GM19043 (cell line): ENCODE results near the gene TMPRSS9.
"Not testable (repeated sequence)": the region's sequence is repeated elsewhere in the genome, so short reads cannot be mapped to it uniquely, and the experiment has no call there.

Experiments used
- ATAC-seq: cut with Tn5 transposase; IDR thresholded peaks from one replicate; pipeline ENCODE4 v1.9.1; 2021; ENCODE audit warnings: low read depth; ENCODE audit not compliant: unreplicated experiment

TMPRSS9 gene

DNA sequence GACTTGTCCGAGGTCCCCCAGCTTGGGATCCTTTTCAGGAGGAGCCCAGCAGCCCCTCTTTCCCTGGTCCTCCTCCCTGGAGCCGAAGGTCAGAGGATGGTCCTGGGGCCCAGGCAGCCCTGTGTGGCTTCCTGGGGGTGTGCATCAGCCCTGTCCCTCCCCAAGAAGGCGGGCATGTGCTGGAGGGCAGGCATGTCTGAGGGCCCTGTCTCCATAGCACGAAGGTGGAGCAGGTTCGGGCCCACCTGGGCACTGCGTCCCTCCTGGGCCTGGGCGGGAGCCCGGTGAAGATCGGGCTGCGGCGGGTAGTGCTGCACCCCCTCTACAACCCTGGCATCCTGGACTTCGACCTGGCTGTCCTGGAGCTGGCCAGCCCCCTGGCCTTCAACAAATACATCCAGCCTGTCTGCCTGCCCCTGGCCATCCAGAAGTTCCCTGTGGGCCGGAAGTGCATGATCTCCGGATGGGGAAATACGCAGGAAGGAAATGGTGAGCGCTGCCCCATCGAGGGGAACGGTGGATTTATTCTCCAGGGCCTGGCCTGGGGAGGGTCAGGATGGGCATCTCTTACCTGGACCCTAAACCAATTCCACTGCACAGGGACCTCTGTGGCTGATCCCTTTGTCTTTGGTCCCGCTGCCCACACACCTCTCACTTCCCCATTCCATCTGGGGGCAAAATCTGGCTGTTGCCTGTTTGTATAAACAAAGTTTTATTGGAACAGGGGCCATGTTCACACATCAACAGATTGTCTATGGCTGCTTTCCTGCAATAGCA, 56.4 kb downstream of the TMPRSS9 start:
- ATAC-seq, result no peak

DNA sequence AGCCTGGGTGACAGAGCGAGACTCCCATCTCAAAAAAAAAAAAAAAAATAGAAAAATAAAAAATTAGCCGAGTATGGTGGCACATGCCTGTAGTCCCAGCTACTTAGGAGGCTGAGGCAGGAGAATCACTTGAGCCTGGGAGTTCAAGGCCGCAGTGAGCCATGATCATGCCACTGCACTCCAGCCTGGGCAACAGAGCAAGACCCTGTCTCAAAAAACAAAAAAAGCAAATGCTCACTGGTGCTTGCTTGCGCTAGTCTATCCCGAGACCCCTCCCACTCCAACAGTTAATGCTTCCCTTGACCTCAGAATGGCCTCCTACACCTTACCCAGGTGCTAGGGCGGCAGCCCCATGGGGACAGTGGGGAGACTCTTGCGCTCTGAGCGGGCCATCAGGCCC, 57.4 kb downstream of the TMPRSS9 start:
- ATAC-seq, result not testable (repeated sequence)

DNA sequence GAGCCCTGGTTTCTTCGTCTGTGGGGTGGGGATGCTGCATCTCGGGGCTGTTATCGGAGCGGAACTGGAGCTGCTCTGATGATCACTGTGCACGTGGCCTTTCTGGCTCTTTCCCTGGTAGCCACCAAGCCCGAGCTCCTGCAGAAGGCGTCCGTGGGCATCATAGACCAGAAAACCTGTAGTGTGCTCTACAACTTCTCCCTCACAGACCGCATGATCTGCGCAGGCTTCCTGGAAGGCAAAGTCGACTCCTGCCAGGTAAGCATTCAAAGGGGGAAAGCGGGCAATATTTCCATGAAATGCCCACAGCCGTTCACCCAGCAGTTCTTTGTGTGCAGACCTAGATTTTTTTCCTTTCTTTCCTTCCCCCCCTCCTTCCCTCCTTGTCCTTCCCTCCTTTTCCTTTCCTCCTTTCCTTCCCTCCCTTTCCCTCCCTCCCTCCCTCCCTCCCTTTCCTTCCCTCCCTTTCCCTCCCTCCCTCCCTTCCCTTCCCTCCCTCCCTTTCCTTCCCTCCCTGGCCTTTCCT, 57.9 kb downstream of the TMPRSS9 start:
- no peak for ATAC-seq

DNA sequence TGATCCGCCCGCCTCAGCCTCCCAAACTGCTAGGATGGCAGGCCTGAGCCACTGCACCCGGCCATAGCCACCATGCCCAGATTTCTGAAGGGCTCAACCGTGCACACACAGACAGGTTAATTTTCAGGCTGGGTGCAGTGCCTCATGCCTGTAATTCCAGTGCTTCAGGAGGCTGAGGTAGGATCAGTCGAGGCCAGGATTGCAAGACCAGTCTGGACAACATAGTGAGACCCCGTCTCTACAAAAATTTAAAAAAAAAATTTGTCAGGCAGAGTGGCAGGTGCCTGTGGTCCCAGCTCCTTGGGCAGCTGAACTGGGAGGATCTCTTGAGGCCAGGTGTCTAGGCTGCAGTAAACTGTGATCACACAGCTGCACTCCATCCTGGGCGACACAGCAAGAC, 59.7 kb downstream of the TMPRSS9 start:
- ATAC-seq, result no peak

DNA sequence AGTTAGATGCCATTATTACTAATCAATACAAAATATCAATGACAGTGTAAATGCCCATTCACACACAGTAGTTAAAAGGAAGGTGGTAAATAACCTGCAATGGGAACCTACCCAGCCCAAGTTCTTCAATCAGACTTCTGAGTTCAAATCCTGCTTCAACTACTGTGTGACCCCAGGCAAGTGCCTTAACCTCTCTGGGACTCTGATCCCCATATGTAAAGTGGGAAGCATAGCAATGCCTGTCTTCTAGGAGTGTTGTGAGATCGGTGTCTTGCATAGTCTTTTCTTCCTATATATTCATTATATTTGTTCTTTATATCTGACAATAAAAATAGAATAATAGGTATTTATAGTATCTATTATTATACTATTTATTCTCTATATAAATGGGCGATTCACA, 60.4 kb downstream of the TMPRSS9 start:
- ATAC-seq, result no peak

DNA sequence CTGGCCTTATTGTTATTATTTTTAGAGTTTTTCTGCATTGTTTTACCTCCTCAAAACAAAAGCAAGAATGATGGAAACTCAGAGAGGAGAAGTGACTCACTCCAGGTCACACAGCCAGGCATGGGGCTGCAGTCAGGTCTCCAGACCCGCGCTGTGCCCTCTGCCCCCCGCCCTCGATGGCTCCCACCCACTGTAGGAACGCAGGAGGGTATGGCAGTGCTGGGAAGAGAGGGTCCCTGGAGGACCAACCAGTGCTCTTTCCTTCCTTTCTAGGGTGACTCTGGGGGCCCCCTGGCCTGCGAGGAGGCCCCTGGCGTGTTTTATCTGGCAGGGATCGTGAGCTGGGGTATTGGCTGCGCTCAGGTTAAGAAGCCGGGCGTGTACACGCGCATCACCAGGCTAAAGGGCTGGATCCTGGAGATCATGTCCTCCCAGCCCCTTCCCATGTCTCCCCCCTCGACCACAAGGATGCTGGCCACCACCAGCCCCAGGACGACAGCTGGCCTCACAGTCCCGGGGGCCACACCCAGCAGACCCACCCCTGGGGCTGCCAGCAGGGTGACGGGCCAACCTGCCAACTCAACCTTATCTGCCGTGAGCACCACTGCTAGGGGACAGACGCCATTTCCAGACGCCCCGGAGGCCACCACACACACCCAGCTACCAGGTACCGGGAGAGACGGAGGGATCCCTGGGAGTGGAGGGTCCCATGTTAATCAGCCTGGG, 61.7 kb downstream of the TMPRSS9 start:
- no peak for ATAC-seq

DNA sequence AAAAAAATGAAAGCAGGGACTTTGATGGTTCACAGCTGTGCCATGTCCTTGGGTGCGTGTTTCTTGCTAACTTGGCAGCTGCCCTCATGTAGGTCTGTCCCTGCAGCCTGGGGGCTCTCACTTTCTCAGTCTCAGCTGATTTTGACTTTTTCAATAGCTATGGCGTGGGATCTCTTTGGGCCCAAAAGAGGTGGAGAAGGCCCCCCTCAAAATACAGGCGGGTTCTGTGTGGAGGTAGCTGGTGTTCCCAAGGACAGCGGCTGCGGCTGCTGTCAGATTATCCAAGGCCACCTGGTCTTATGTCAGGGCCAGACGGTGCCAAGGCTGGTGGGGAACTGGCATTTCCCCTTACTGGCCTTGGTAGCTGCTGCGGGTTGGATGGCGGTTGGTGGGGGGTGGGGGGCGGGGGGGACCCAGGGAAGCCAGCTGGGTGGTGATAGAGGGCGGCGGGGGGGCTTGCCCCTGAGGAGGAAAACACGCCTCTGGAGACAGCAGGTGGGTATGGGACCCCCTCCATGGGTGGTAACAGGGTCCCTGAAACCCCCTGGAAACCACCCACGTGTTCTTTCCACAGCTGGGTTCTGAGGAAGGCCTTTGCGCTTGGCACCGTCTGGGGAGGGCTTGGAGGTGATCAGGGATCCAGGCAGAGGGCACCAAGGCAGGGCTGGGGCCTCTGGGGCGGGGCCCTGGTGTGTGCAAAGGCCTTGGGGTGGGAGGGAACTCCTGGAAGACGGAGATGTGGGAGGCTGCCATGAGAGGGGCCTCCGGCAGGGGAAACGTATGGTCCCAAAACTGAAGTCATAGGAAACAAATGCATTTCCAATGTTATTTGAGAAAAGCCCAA, 63.2 kb downstream of the TMPRSS9 start:
- ATAC-seq, result no peak

DNA sequence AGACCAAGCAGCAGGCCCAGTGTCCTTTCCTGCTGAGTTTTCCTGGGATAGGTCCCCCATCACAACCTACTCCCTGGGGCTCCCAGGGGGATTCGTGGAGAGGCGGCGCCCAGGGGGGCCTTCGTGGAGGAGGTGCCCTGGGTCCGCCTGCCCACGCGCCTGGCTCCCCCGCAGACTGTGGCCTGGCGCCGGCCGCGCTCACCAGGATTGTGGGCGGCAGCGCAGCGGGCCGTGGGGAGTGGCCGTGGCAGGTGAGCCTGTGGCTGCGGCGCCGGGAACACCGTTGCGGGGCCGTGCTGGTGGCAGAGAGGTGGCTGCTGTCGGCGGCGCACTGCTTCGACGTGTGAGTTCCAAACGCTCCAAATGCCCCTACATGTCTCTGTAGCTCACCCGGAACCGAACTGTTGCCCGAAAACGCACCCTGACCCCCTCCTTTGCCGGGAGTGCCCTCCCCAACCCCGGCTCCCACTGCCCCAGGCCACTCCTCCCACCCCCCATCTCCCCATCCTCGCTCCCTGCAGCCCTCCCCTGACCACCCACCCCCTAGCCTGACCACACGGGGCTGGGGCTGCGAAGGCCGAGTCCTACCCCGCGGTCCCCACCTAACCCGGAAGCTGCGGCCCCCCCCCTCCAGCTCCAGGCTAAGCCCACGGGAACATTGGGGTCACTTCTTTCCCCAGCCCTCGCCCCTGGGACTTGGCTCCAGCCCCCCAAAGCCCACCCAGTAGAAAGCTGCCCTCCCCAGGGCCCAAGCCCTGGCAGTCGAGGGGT, 64.0 kb downstream of the TMPRSS9 start:
- no peak for ATAC-seq

DNA sequence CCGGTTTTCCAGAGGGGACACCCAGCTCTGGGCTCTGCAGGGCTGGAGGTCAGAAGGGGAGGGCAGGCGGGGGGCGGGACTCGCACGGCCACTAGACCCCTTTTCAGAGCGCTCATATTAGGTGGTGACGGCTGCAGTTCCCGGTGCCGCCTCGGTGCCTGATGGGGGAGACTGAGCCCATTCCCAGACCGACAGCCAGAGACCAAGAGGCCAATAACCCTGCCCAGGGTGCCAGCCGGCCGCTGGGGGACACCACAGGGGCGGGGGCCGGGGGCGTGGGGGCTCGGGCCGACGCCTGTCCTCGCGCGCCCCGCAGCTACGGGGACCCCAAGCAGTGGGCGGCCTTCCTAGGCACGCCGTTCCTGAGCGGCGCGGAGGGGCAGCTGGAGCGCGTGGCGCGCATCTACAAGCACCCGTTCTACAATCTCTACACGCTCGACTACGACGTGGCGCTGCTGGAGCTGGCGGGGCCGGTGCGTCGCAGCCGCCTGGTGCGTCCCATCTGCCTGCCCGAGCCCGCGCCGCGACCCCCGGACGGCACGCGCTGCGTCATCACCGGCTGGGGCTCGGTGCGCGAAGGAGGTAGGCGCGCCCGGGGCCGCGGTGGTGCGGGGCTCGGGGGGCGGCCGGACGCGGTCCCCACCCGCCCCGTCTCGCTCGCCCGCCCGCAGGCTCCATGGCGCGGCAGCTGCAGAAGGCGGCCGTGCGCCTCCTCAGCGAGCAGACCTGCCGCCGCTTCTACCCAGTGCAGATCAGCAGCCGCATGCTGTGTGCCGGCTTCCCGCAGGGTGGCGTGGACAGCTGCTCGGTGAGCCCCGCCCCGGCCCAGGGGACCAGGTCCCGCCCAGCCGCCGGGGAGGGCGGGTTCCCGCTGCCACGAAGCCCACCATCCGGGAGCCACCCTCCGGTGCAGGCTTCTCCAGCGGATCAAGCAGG, 64.9 kb downstream of the TMPRSS9 start:
- no peak for ATAC-seq

DNA sequence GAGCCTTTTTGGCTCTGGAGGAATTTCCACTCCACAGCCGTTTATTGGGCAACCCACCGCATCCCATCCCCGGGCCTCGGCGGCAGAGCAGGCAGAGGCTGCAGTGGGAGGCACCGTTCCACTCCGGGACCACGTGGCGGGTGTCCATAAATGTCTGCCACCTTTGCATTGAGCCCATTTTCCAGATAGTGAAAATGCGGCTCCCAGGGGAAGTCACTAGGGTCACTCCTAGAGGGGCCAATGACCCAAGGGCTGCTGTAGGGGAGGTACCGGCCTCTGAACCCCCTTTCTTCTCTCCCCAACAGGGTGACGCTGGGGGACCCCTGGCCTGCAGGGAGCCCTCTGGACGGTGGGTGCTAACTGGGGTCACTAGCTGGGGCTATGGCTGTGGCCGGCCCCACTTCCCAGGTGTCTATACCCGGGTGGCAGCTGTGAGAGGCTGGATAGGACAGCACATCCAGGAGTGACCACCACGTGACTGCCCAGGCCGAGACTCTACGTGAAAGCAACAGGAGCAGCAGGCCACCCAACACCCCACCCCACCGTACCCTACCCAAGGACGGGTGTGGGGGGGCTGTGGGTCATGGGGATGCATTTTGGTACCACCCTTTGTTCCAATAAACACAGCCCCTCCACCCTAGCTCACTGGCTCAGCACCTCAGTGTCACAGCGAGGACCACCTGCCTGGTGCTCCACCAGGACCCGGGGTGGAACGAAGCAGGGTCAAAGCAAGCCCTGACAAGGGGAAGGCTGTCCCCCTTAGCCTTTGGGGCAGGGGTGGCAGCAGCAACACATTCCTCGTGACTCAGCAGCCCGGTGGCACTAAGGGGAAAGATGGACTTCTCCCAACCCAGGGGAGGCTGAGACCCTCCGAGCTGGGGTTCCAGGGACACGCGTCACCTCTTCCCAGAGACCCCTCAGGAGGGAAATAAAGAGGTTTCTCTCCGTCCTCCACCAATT, 65.8 kb downstream of the TMPRSS9 start:
- no peak for ATAC-seq

DNA sequence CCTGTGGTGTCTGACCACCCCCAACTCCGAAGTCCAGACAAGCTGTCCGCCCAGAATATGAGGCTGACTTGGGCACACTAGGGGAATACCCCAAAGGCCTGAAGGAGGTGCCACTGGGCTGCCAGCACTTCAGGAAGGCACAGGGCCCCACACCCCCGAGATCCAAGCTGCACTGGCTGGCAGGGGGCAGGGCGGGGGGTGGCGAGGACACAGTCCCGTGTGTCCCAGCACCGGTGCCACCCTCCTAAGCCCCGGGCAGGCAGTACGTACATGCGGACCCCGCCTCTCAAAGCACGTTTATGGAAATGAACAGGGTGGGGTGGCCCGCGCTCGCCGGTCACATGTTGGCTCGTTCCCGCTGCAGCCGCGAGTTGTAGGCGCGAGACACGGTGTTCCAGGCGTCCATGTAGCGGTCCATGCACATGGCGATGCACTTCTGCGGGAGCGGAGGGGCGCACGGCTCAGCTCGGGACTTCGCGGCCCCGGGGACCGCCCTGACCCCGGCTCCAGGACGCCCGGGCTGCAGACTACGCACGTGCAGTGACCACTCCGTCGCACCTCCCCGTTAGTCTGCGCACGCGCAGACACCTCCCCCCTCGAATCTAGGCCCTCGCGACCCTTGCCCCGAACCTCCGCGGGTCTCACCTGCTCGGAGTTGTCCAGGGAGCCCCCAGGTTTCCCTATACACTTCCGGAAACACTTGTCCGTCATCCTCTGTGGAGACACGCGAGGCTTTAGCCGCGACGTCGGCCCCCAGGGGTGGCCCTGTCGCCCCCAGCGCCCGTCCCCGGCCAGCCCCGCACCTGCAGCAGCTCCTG, 66.8 kb downstream of the TMPRSS9 start:
- ATAC-seq, result peak; percentile 7

DNA sequence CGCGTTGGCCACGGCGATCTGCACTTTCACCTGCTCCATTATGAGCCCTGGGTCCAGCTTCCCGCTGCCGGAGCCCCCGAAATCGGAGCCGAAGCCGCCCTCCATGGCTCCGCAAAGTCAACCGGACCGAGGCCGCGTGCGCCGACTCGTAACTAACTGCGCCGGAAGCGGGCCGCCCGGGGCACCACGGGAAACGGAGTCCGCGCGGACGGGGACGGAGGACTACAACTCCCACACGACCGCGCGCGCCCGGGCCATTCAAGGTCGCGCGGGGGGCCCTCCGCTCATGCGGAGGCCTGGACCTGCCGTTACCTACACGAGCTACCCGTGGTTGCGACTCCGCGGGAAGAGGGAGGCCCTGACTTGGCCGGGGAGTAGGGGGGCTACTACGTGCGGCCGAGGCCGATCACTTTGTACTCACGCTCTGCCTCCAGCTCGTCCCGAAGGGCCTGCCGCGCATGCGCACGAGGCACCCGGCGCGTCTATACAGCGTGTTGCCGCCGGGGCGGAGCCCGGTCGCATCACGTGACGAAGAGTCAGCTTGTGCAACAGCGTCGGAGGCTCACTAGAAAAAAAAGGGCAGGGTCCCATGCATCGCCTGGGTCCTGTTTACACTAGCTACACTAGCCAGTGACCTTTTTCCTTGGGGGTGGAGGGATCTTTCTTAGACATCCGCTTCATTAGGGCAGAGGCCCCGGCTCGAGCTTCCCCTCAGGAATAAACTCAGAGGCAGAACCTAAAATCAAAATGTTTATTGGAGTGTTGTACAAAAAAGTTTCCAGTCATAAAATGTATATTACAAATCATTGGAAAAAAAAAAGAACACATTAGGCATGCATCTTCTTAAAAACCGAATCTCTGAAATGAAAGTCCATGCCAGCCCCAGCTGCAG, 67.6 kb downstream of the TMPRSS9 start, which contains the start of gene TIMM13:
TSS of gene TIMM13 (minus strand) at position 158 of the 892 bp plus-strand sequence. CDS start at position 105, 53 bp downstream.
- ATAC-seq, result peak; percentile 64

DNA sequence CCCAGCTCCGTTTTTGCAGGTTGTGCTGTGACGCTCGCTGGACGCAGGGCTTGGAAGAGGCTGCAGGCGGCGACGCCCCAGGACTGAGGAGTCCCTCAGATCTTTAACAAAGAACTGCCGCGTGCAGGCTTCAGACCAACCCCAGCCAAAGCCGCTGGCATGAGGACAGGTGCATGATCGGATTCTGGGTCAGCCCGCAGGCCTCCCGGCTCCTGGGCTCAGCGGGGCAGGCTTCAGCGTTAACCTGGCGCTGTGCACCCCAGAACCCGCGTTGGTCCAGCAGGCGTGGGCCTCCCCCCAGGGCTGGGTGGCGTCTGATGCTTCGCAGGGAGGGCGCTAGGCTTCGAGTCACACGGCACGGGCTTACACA, 68.2 kb downstream of the TMPRSS9 start:
- ATAC-seq, result no peak

DNA sequence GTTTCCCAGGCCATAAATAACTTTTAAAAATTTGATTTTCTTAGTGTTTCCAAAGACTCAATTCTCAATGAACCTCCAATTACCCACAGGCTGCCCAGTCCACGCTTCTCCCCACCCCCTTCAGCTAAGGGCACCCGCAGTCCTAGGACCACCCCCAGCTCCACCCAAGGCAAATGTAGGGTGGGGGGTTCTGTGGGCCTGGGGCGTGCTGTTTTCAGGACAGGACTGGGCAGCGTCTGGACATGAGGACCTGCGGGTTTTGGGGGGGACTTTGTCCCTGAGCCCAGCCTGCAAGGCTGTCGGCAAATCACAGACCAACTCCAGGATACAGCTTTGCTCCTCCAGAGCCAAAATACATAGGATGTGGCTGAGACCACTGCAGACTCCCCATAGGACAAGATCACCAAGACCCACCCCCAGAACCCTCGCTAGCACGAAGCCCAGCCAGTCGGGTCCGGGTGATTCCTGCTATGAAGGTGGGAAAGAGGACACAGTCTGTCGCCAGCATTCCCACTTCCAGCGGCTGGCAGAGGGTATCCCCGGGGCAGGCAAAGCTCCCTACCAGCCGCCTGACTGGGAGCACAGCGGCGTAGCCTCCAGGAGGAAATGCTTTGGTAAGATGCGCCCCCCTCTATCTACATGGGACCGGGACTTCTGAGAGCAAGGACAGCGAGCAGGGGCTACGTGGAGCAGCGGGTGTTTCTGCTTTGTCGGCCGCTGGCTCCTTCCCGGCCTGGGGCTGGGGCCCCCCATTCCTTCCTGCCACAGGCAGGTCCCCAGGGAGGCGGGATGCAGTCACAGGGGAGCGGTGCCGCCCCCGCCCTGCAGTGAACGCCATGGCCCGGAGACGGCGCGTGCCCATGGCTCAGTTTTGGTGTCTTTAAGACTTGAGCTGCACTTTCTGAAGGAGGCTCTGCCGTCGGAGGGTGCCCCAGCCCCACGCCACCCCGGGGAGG, 69.0 kb downstream of the TMPRSS9 start:
- no peak for ATAC-seq

DNA sequence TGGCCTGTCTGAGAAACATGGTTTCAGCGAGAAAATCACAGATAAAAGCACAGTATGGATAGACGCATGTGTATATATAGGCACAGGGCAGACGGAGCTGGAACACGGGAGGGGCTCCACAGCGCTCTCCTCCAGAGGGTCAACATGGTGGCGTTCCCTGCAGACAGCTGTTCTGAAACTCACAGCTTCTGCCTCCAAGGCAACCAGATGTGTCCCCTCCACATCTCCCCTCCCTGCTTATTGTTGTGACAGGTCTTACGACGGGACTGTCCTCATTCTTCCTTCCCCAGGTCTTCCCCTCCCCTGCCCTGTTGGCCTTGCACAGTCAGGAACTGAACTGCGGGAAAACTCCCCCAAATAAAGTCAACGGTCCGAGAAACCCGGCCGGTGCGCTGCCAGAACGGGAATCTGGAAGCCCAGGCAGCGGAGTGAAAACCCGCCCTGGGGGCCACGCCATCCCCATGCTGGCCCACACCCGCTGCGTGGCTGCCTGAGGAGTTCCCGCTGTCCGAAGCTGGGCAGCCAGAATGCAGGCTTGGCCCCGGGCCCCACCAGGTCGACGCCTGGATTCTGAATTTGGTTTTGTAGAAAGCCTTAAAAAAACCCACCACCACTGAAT, 70.0 kb downstream of the TMPRSS9 start:
- no peak for ATAC-seq
